ENCODE measurements around the gene CFAP91.

CFAP91 gene

DNA sequence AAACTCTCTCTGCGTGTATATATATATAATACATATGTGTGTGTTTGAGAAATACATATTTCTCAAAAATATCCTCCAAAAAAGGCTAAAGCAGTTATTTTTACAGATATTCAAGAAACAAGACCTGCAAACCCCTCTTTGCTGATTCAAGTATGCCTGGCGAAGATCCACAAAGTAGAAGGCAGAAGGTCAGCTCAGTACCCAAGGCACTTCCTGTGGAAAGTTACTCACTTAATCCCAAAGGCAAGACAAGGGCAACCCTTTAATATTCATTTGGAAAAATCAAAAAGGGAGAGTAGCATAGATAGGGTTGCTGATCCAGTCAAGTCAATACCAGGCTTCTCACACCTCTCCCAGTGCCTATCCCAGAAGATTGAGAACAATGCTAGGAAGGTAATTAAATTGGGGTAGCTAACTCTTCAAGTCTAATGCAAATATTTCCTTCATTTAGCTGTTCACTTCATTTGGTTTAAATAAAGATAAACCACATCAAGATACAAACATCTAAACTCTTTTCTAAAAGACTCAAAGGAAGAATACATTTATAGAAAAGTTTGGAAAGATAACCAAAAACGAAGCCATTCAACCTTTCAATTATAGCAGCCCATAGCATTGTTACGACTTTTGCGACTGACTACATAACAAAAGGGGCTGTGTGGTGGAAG is 32.8 kb upstream of the CFAP91 start:
- TF ChIP-seq, protein P1, sequence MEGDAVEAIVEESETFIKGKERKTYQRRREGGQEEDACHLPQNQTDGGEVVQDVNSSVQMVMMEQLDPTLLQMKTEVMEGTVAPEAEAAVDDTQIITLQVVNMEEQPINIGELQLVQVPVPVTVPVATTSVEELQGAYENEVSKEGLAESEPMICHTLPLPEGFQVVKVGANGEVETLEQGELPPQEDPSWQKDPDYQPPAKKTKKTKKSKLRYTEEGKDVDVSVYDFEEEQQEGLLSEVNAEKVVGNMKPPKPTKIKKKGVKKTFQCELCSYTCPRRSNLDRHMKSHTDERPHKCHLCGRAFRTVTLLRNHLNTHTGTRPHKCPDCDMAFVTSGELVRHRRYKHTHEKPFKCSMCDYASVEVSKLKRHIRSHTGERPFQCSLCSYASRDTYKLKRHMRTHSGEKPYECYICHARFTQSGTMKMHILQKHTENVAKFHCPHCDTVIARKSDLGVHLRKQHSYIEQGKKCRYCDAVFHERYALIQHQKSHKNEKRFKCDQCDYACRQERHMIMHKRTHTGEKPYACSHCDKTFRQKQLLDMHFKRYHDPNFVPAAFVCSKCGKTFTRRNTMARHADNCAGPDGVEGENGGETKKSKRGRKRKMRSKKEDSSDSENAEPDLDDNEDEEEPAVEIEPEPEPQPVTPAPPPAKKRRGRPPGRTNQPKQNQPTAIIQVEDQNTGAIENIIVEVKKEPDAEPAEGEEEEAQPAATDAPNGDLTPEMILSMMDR (IDR thresholded peaks at IDR 0.05; ENCODE audit: insufficient read depth, low read depth, low read length, missing control alignments) = no peak
- DNase-seq (ENCODE audit: low read depth) = no peak
- H3K4me3 ChIP-seq (ENCODE audit: low read depth, low read length) = no peak overlapping the region

GRCh38 chr3:119672776-119673175 is 30.0 kb upstream of the CFAP91 start:
- no peak for DNase-seq (ENCODE audit: low read depth)
- TF ChIP-seq, protein P1 (IDR thresholded peaks at IDR 0.05; ENCODE audit: insufficient read depth, low read depth, low read length, missing control alignments) = no peak

DNA sequence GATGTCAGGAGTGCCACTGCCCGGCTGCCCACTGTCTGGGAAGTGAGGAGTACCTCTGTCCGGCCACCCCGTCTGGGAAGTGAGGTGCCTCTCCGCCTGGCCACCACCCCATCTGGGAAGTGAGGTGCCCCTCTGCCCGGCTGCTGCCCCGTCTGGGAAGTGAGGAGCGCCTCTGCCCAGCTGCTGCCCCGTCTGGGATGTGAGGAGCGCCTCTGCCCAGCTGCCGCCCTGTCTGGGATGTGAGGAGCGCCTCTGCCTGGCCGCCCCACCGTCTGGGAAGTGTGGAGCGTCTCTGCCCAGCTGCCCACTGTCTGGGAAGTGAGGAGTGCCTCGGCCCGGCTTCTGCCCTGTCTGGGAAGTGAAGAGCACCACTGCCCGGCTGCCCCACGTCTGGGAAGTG is 28.9 kb upstream of the CFAP91 start:
- DNase-seq (ENCODE audit: low read depth) = no peak
- no peak overlapping the region for H3K4me3 ChIP-seq (ENCODE audit: low read depth, low read length)
- TF ChIP-seq, protein P1 (IDR thresholded peaks at IDR 0.05; ENCODE audit: insufficient read depth, low read depth, low read length, missing control alignments) = no peak

More at GRCh38 chr3:119672776-119673175, 30.0 kb upstream of the CFAP91 start:
- H3K4me3 ChIP-seq (ENCODE audit: low read depth, low read length) = no peak overlapping the region

GRCh38 chr3:119675188-119675874 is 27.5 kb upstream of the CFAP91 start:
- H3K4me3 ChIP-seq (ENCODE audit: low read depth, low read length) = peak overlapping the region; percentile 85
- TF ChIP-seq, protein P1 (IDR thresholded peaks at IDR 0.05; ENCODE audit: insufficient read depth, low read depth, low read length, missing control alignments) = no peak

GRCh38 chr3:119676020-119676419 is 26.8 kb upstream of the CFAP91 start:
- TF ChIP-seq, protein P1 (IDR thresholded peaks at IDR 0.05; ENCODE audit: insufficient read depth, low read depth, low read length, missing control alignments) = no peak
- peak overlapping the region; percentile 85 for H3K4me3 ChIP-seq (ENCODE audit: low read depth, low read length)
- no peak for DNase-seq (ENCODE audit: low read depth)

More at GRCh38 chr3:119675188-119675874, 27.5 kb upstream of the CFAP91 start:
- DNase-seq (ENCODE audit: low read depth) = no peak

- peak; percentile 99 for DNase-seq (ENCODE audit: low read depth)
- TF ChIP-seq, protein P1 (IDR thresholded peaks at IDR 0.05; ENCODE audit: insufficient read depth, low read depth, low read length, missing control alignments) = no peak
- peak within 1 kb of the TSS; percentile 85 for H3K4me3 ChIP-seq (ENCODE audit: low read depth, low read length)
Measured at GRCh38 chr3:119676771-119677640, 25.8 kb upstream of the CFAP91 start, which contains the start of gene COX17. COX17 (minus strand) TSS chr3:119677406; CDS start chr3:119677310, 96 bp downstream.

Measured in GM12865 (cell line).